Kidney (tissue), 14 donors: Measurements from ENCODE around the gene SPATA7. TPM values are rescaled to one million over a fixed set of nuclear protein-coding genes. Genes with fewer than 3 reads are reported as not detected.

ENCODE experiments used
- DNase-seq, 5 donors: peaks; one replicate each; pipeline ENCODE4 v3.0.0-alpha.2; 2013 to 2020
- FAIRE-seq: peaks from 2 replicates; lab custom pipeline; 2012; peaks lifted over from hg19 to GRCh38; lab: Jason Lieb, UNC
- H3K27ac ChIP-seq, 2 donors: one replicate each; pipeline ENCODE4 v1.7.0; 2013; ENCODE audit warnings: low read depth in 2 of 2, low read length in 2 of 2, inconsistent platforms in 1 of 2
- H3K27me3 ChIP-seq: one replicate; pipeline ENCODE4 v1.7.1; 2013; ENCODE audit warnings: low read length, inconsistent platforms; ENCODE audit not compliant: control insufficient read depth, insufficient read depth
- H3K36me3 ChIP-seq, 3 donors: one replicate each; pipeline versions ENCODE4 v1.7.0 to v1.7.1; 2013; ENCODE audit warnings: low read length in 3 of 3, control low read depth in 1 of 3, inconsistent platforms in 1 of 3; ENCODE audit not compliant: insufficient read depth in 3 of 3, control insufficient read depth in 2 of 3
- H3K4me1 ChIP-seq, 3 donors: one replicate each; pipeline versions ENCODE4 v1.7.0 to v1.7.1; 2013; ENCODE audit warnings: low read length in 3 of 3, inconsistent platforms in 1 of 3, low read depth in 1 of 3; ENCODE audit not compliant: control insufficient read depth in 2 of 3, insufficient read depth in 2 of 3
- H3K4me3 ChIP-seq, 3 donors: one replicate each; pipeline versions ENCODE4 v1.7.0 to v1.8.1; 2013; ENCODE audit warnings: low read length in 3 of 3, control low read depth in 1 of 3, inconsistent platforms in 1 of 3
- H3K9ac ChIP-seq, 3 donors: one replicate each; pipeline versions ENCODE4 v1.7.0 to v1.7.1; 2013; ENCODE audit warnings: low read length in 3 of 3, control low read depth in 1 of 3, inconsistent platforms in 1 of 3
- H3K9me3 ChIP-seq, 3 donors: one replicate each; pipeline versions ENCODE4 v1.7.0 to v1.7.1; 2013; ENCODE audit warnings: low read length in 3 of 3, control low read depth in 1 of 3, inconsistent platforms in 1 of 3; ENCODE audit not compliant: control insufficient read depth in 2 of 3, insufficient read depth in 1 of 3
- CTCF ChIP-seq: IDR thresholded peaks from 3 replicates; pipeline ENCODE4 v1.5.1; 2012; ENCODE audit warnings: mild to moderate bottlenecking, moderate library complexity, borderline replicate concordance; ENCODE audit not compliant: insufficient read depth; ENCODE audit errors: extremely low read depth
- intact Hi-C: fragments of 100-400 bp; cut with DNase I; formaldehyde crosslinking; loops from one replicate; pipeline ENCODE4 v1.11.1; 2022
- polyA plus RNA-seq: library from polyadenylated mRNA; stranded (reverse); fragments of 350-450 nt; fragmentation: Illumina TruSeq; extraction: RNeasy Lipid Tissue Mini Kit (QIAGEN cat#74804); gene quantifications from one replicate; pipeline ENCODE4 v1.2.3, GENCODE V29; 2014; ENCODE audit warnings: low read depth, low replicate concordance; ENCODE audit not compliant: insufficient read depth
- total RNA-seq: library from RNA; stranded (reverse); fragmentation: NEBNext Ultra II Directional; extraction: Animal tissue kit (Norgen Biotek cat#: 25700); gene quantifications from one replicate; pipeline ENCODE4 v1.2.1, GENCODE V29; 2021
- donor health status: control.
- donor health status: control.
- donor health status: control.
- donor health status: control.
- donor health status: control.
- donor health status: DM: yes; HTN: yes; CAD: no.
- donor health status: Normal renal cell carcinoma (clear cell type).

Gene SPATA7
- total and polyA plus RNA-seq, 2 donors from 2014 or later, result 14.0 to 17.4 TPM

- no peak for DNase-seq
- Histone ChIP-seq H3K36me3 (peaks cover 0 to 8% (median 6%) of the 10 kb centered on the region in 3 donors), H3K4me1 (no peaks in the 10 kb centered on the region), H3K27ac (no peak overlapping the region), H3K27me3 (no peaks in the 10 kb centered on the region), H3K9me3 (no peaks in the 10 kb centered on the region), H3K4me3 (no peak overlapping the region), H3K9ac (no peak overlapping the region)
- intact Hi-C loops, result no loop called here
- no peak for TF ChIP-seq CTCF
- FAIRE-seq, result no peak
Measured at GRCh38 chr14:88477513-88478250, 92.2 kb downstream of the SPATA7 start.

- Histone ChIP-seq H3K27ac (no peak overlapping the region), H3K9ac (no peak overlapping the region), H3K4me3 (no peak overlapping the region), H3K36me3 (peaks cover 0 to 10% (median 8%) of the 10 kb centered on the region in 3 donors), H3K4me1 (no peaks in the 10 kb centered on the region), H3K9me3 (no peaks in the 10 kb centered on the region), H3K27me3 (no peaks in the 10 kb centered on the region)
- TF ChIP-seq CTCF, result no peak
- DNase-seq (no peak), FAIRE-seq (no peak)
- intact Hi-C loops, result no loop called here
Measured at GRCh38 chr14:88478931-88479330, 93.5 kb downstream of the SPATA7 start.

- Histone ChIP-seq H3K4me1 (no peaks in the 10 kb centered on the region), H3K27ac (no peak overlapping the region), H3K36me3 (peaks cover 0 to 10% (median 8%) of the 10 kb centered on the region in 3 donors), H3K4me3 (no peak overlapping the region), H3K9me3 (no peaks in the 10 kb centered on the region), H3K9ac (no peak overlapping the region), H3K27me3 (no peaks in the 10 kb centered on the region)
- intact Hi-C loops, result no loop called here
- FAIRE-seq (no peak), DNase-seq (no peak)
- no peak for TF ChIP-seq CTCF
Measured at GRCh38 chr14:88479574-88479987, 94.1 kb downstream of the SPATA7 start.

- intact Hi-C loops, result no loop called here
- Histone ChIP-seq H3K4me1 (no peaks in the 10 kb centered on the region), H3K9me3 (no peaks in the 10 kb centered on the region), H3K27me3 (no peaks in the 10 kb centered on the region), H3K27ac (no peak overlapping the region), H3K36me3 (peaks cover 0 to 10% (median 8%) of the 10 kb centered on the region in 3 donors), H3K4me3 (no peak overlapping the region), H3K9ac (no peak overlapping the region)
- no peak for DNase-seq
- TF ChIP-seq CTCF, result no peak
- FAIRE-seq, result no peak
Measured at GRCh38 chr14:88481059-88481458, 95.6 kb downstream of the SPATA7 start.
